A549 (cell line): ENCODE measurements around the gene ATAD2B. TPM values are rescaled to one million over a fixed set of nuclear protein-coding genes. Genes with fewer than 3 reads are reported as not detected.

Source experiments
- ATAC-seq, 2 experiments: fragments of 200-7000 bp in 1 of 2; fragments of >200 bp in 1 of 2; cut with Nextera tagmentation in 1 of 2; cut with Tn5 transposase in 1 of 2; 3 replicates each; pipeline versions ENCODE4 v1.8.0 to v1.9.1; 2018 to 2020; ENCODE audit warnings: mild to moderate bottlenecking in 1 of 2, moderate library complexity in 1 of 2
- CTCF ChIA-PET: fragments of 300-600 bp; sonication (Branson Sonifier 250); formaldehyde crosslinking; extraction: SDS; loops from one replicate; lab custom pipeline; 2021; ENCODE audit warnings: antibody characterized with exemption, inconsistent platforms; lab: Yijun Ruan, JAX
- POLR2A ChIA-PET: fragments of 350-600 bp; formaldehyde crosslinking; extraction: SDS; loops from one replicate; lab custom pipeline; 2021; ENCODE audit warnings: antibody characterized with exemption, inconsistent platforms; lab: Yijun Ruan, JAX
- DNase-seq, 2 experiments: peaks; one replicate each; pipeline versions ENCODE4 v3.0.0 to v3.0.0-alpha.2; 2011 to 2016; ENCODE audit warnings: low read depth in 1 of 2, low spot score in 1 of 2
- FAIRE-seq: peaks from 2 replicates; lab custom pipeline; 2011; peaks lifted over from hg19 to GRCh38; lab: Jason Lieb, UNC
- H3K27ac ChIP-seq, 2 experiments: fragments of >200 bp; sonication (Bioruptor Twin); formaldehyde crosslinking; 3 replicates each; pipeline ENCODE4 v1.5.1; 2016 to 2017
- H3K4me1 ChIP-seq: fragments of >200 bp; sonication (Bioruptor Twin); formaldehyde crosslinking; 3 replicates; pipeline ENCODE4 v1.6.1; 2016
- H3K4me2 ChIP-seq: fragments of >200 bp; sonication (Bioruptor Twin); formaldehyde crosslinking; 3 replicates; pipeline ENCODE4 v1.6.1; 2016
- H3K4me3 ChIP-seq: fragments of >200 bp; sonication (Bioruptor Twin); formaldehyde crosslinking; 3 replicates; pipeline ENCODE4 v1.5.1; 2016
- H3K9me3 ChIP-seq: fragments of >200 bp; sonication (Bioruptor Twin); formaldehyde crosslinking; 3 replicates; pipeline ENCODE4 v1.6.1; 2016
- CBX2 ChIP-seq: fragments of 200-600 bp; sonication (generic); IDR thresholded peaks from 2 replicates; pipeline ENCODE4 v1.6.1; 2016; ENCODE audit warnings: low read depth, mild to moderate bottlenecking, borderline replicate concordance
- CEBPB ChIP-seq, 2 experiments: fragments of >200 bp in 1 of 2; sonication (Bioruptor Twin) in 1 of 2; formaldehyde crosslinking in 1 of 2; IDR thresholded peaks; 2 replicates each; pipeline ENCODE4 v1.6.1; 2012 to 2016
- FOSL2 ChIP-seq, 2 experiments: fragments of 450-650 bp in 1 of 2; fragments of >200 bp in 1 of 2; sonication (Bioruptor Twin) in 1 of 2; formaldehyde crosslinking; IDR thresholded peaks; 2 replicates each; pipeline versions ENCODE4 v1.5.0 to v1.6.1; 2016 to 2020; ENCODE audit warnings: mild to moderate bottlenecking in 1 of 2, moderate library complexity in 1 of 2
- JUNB ChIP-seq: fragments of >200 bp; sonication (Bioruptor Twin); formaldehyde crosslinking; IDR thresholded peaks from 2 replicates; pipeline ENCODE4 v1.6.1; 2016
- MAZ ChIP-seq: fragments of 150-350 bp; IDR thresholded peaks from 2 replicates; pipeline ENCODE4 v1.6.1; 2014; ENCODE audit warnings: antibody characterized with exemption, low read depth, low read length, borderline replicate concordance
- NPAS2 ChIP-seq: fragments of 250-450 bp; sonication (Bioruptor Pico); IDR thresholded peaks from 2 replicates; pipeline ENCODE4 v1.8.0; 2022; ENCODE audit warnings: mild to moderate bottlenecking, moderate library complexity, borderline replicate concordance
- RAD21 ChIP-seq, 2 experiments: fragments of >200 bp in 1 of 2; sonication (Bioruptor Twin) in 1 of 2; formaldehyde crosslinking in 1 of 2; IDR thresholded peaks in 1 of 2; conservative IDR thresholded peaks in 1 of 2; 2 replicates in 1 of 2; 3 replicates in 1 of 2; pipeline ENCODE4 v1.6.1; 2012 to 2018; ENCODE audit warnings: inconsistent platforms in 1 of 2
- SMC3 ChIP-seq: fragments of >200 bp; sonication (Bioruptor Twin); formaldehyde crosslinking; IDR thresholded peaks from 3 replicates; pipeline ENCODE4 v1.6.1; 2018; ENCODE audit warnings: inconsistent platforms
- ZC3H11A ChIP-seq: fragments of 450-650 bp; IDR thresholded peaks from 2 replicates; pipeline ENCODE4 v1.6.1; 2014; ENCODE audit warnings: antibody characterized with exemption, mild to moderate bottlenecking
- ZFP36 ChIP-seq: fragments of 450-650 bp; IDR thresholded peaks from 2 replicates; pipeline ENCODE4 v1.6.1; 2014; ENCODE audit warnings: borderline replicate concordance; ENCODE audit not compliant: partially characterized antibody
- WGBS: methylation state at CpG from one replicate; pipeline ENCODE4 v1.1.6; 2017; ENCODE audit errors: missing lambda C conversion rate; 5-methylcytosine and 5-hydroxymethylcytosine counted together
- polyA plus RNA-seq, 4 experiments: library from polyadenylated mRNA; depleted of rRNA in 3 of 4; stranded (reverse); fragments of >200 nt; fragmentation: RNase III in 1 of 4; extraction: RNeasy Plus Mini Kit Qiagen cat#74134 plus additional on column Dnase treatment in 1 of 4; gene quantifications; 2 replicates in 3 of 4; 3 replicates in 1 of 4; pipeline ENCODE4 v1.2.3, GENCODE V29; 2011 to 2017
- TF ChIP-seq, protein P1 (sequence below): fragments of 200-600 bp; sonication (generic); IDR thresholded peaks from 2 replicates; pipeline ENCODE4 v1.6.1; 2016; ENCODE audit warnings: antibody characterized with exemption, mild to moderate bottlenecking, moderate library complexity
- TF ChIP-seq, protein P2 (sequence below): fragments of 150-350 bp; IDR thresholded peaks from 2 replicates; pipeline ENCODE4 v1.6.1; 2014; ENCODE audit warnings: low read depth, mild to moderate bottlenecking, low read length
- TF ChIP-seq, protein P3 (sequence below): fragments of >200 bp; sonication (Bioruptor Twin); formaldehyde crosslinking; IDR thresholded peaks from 3 replicates; pipeline ENCODE4 v1.5.1; 2016

The ATAD2B gene
- polyA plus RNA-seq, 2 of the 4 experiments (the other 2 are of a cell fraction): 5.4 to 13.1 TPM

DNA sequence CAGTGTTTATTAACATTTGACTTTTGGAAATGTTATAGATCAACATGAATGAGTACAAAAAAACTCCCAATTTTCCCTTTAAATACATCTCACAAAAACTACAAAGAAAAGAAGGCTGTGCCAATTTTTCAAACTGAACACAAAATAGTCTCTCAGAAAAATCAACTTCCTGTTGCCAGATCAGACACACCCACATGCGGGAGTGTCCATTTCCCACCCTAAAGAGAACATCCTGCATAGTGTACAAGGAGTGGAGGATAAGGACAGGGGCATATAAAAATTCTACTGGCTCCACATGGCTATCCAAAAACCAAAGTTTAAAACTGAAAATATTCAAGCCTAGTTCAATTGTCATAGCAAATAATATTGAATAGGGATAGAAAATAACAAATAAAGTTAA is 165.3 kb downstream of the ATAD2B start:
- ATAC-seq: no peak
- H3K27ac ChIP-seq: no peak overlapping the region
- POLR2A ChIA-PET: no interaction called here
- TF ChIP-seq, protein P1, sequence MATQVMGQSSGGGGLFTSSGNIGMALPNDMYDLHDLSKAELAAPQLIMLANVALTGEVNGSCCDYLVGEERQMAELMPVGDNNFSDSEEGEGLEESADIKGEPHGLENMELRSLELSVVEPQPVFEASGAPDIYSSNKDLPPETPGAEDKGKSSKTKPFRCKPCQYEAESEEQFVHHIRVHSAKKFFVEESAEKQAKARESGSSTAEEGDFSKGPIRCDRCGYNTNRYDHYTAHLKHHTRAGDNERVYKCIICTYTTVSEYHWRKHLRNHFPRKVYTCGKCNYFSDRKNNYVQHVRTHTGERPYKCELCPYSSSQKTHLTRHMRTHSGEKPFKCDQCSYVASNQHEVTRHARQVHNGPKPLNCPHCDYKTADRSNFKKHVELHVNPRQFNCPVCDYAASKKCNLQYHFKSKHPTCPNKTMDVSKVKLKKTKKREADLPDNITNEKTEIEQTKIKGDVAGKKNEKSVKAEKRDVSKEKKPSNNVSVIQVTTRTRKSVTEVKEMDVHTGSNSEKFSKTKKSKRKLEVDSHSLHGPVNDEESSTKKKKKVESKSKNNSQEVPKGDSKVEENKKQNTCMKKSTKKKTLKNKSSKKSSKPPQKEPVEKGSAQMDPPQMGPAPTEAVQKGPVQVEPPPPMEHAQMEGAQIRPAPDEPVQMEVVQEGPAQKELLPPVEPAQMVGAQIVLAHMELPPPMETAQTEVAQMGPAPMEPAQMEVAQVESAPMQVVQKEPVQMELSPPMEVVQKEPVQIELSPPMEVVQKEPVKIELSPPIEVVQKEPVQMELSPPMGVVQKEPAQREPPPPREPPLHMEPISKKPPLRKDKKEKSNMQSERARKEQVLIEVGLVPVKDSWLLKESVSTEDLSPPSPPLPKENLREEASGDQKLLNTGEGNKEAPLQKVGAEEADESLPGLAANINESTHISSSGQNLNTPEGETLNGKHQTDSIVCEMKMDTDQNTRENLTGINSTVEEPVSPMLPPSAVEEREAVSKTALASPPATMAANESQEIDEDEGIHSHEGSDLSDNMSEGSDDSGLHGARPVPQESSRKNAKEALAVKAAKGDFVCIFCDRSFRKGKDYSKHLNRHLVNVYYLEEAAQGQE: no peak
- TF ChIP-seq CEBPB (IDR thresholded peaks at IDR 0.05): no peak
- TF ChIP-seq, all 56 proteins: peak for 0
- FAIRE-seq (no peak), DNase-seq (no peak)
- H3K4me2 ChIP-seq: no peak overlapping the region
- no peak overlapping the region for H3K4me3 ChIP-seq
- WGBS: 48% methylated on average over 1 of the region's 1 CpG
- no peaks in the 10 kb centered on the region for H3K9me3 ChIP-seq
- CTCF ChIA-PET: interaction anchor here (0.6 to 2.1 kb wide), 9 partner anchors 9 to 562 kb away, joined by 3 to 6 read pairs (median 3); no protein-coding TSS in a partner anchor
- peaks cover 21% of the 10 kb centered on the region for H3K4me1 ChIP-seq

DNA sequence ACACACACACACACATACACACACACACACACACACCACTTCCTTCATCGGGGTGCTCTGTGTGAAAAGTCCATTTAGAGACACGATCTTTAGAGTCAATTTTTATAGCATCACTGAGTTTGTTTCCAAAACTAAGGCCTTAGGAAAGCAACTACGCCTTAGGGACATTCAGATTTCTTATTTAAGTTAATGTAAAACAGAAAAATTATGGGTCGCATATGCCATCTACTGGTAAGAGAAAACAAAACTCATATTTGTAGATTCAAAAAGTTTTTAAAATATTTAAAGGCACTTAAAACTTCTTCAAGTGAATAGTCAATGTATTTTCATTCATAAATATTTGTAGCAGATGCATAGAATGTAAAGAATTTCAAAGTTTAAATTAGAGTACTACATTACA is 166.2 kb downstream of the ATAD2B start:
- Histone ChIP-seq H3K4me1 (peaks cover 21% of the 10 kb centered on the region), H3K9me3 (no peaks in the 10 kb centered on the region), H3K4me3 (no peak overlapping the region), H3K4me2 (no peak overlapping the region), H3K27ac (no peak overlapping the region)
- WGBS: 32% methylated on average over 4 of the region's 4 CpGs
- ATAC-seq: peak in 1 of 2 experiments; percentile 43; a peak in 2 of 6 replicates
- DNase-seq: peak; percentile 10 to 63
- ChIA-PET POLR2A (no interaction called here), CTCF (interaction anchor here (0.7 to 2.1 kb wide), 8 partner anchors 9 to 356 kb away, joined by 3 to 9 read pairs (median 4); no protein-coding TSS in a partner anchor)
- FAIRE-seq: no peak
- TF ChIP-seq RAD21 (conservative IDR thresholded peaks at IDR 0.05 in 1 of 2, IDR thresholded peaks at IDR 0.05 in 1 of 2) (peak; percentile 65 to 74), MAZ (no peak), ZFP36 (no peak), SMC3 (peak; percentile 50; the same call in 2 of the 3 replicates), CBX2 (no peak), NPAS2 (CRISPR knock-in tag) (no peak)
- TF ChIP-seq, protein P2, sequence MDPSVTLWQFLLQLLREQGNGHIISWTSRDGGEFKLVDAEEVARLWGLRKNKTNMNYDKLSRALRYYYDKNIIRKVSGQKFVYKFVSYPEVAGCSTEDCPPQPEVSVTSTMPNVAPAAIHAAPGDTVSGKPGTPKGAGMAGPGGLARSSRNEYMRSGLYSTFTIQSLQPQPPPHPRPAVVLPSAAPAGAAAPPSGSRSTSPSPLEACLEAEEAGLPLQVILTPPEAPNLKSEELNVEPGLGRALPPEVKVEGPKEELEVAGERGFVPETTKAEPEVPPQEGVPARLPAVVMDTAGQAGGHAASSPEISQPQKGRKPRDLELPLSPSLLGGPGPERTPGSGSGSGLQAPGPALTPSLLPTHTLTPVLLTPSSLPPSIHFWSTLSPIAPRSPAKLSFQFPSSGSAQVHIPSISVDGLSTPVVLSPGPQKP: no peak
- TF ChIP-seq, protein P3, sequence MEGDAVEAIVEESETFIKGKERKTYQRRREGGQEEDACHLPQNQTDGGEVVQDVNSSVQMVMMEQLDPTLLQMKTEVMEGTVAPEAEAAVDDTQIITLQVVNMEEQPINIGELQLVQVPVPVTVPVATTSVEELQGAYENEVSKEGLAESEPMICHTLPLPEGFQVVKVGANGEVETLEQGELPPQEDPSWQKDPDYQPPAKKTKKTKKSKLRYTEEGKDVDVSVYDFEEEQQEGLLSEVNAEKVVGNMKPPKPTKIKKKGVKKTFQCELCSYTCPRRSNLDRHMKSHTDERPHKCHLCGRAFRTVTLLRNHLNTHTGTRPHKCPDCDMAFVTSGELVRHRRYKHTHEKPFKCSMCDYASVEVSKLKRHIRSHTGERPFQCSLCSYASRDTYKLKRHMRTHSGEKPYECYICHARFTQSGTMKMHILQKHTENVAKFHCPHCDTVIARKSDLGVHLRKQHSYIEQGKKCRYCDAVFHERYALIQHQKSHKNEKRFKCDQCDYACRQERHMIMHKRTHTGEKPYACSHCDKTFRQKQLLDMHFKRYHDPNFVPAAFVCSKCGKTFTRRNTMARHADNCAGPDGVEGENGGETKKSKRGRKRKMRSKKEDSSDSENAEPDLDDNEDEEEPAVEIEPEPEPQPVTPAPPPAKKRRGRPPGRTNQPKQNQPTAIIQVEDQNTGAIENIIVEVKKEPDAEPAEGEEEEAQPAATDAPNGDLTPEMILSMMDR: peak; percentile 60

DNA sequence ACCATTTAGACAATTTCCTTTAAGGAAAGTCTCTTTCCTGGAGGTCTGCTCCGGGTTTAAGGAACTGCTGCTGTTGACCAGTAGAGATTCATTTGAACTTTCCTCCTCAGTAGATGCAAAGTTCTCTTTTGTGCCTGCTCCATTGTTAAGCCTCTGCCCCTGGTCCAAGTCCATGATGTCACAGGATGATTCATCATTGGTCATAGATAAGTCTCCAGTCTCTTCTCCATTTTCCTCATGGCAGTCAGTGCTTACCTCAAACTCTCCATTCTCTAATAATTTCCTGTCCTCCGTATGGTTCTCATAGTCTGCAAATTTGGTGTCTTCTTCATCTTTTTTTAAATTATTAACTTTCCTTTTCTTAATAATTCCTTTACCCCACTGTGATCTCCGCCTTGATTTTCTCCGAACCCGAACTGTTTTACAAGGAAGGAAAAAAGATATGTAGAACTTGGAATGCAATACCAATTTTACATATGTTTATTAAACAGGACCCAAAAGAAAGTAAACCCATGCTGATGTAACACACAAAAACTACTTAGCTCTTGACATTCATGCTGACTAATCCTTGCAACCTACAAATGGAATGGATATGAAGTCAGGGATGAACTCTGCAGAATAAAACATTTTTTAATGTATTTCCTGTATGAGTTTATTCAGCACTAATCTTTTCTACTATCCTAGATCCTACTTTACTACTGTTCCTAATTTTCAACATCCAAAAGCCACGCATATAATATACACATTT is 169.1 kb downstream of the ATAD2B start:
- Histone ChIP-seq H3K27ac (peak overlapping the region; percentile 8 to 32; a peak in 2 of 6 replicates), H3K4me3 (no peak overlapping the region), H3K4me2 (peak overlapping the region; percentile 40), H3K9me3 (no peaks in the 10 kb centered on the region), H3K4me1 (peaks cover 21% of the 10 kb centered on the region)
- FAIRE-seq (peak; percentile 86), ATAC-seq (peak; percentile 92), DNase-seq (peak; percentile 43 to 70)
- POLR2A ChIA-PET: no interaction called here
- CTCF ChIA-PET: interaction anchor here (1.0 to 1.4 kb wide), 2 partner anchors 169 to 371 kb away, joined by 3 read pairs; partner anchors contain the start of gene ATAD2B
- 70% methylated on average over 6 of the region's 6 CpGs for WGBS
- TF ChIP-seq JUNB (peak; percentile 43; the same call in 1 of the 2 replicates), ZC3H11A (no peak), FOSL2 (IDR thresholded peaks at IDR 0.05) (0 out of 2 replicates have a peak, but pooled peaks have one; percentile 69), FOSL2 (CRISPR knock-in tag; IDR thresholded peaks at IDR 0.05) (peak; percentile 82)
